Activated gamma-delta T cell treated with Interleukin-2 at 50 U/mL for 16 hours (primary cell): ENCODE measurements around the gene PURA.

Experiments used
- DNase-seq: peaks from one replicate; pipeline ENCODE4 v3.0.0-alpha.2; 2020

Gene PURA

GRCh38 chr5:140162781-140163180, 48.9 kb downstream of the PURA start:
- no peak for DNase-seq

DNA sequence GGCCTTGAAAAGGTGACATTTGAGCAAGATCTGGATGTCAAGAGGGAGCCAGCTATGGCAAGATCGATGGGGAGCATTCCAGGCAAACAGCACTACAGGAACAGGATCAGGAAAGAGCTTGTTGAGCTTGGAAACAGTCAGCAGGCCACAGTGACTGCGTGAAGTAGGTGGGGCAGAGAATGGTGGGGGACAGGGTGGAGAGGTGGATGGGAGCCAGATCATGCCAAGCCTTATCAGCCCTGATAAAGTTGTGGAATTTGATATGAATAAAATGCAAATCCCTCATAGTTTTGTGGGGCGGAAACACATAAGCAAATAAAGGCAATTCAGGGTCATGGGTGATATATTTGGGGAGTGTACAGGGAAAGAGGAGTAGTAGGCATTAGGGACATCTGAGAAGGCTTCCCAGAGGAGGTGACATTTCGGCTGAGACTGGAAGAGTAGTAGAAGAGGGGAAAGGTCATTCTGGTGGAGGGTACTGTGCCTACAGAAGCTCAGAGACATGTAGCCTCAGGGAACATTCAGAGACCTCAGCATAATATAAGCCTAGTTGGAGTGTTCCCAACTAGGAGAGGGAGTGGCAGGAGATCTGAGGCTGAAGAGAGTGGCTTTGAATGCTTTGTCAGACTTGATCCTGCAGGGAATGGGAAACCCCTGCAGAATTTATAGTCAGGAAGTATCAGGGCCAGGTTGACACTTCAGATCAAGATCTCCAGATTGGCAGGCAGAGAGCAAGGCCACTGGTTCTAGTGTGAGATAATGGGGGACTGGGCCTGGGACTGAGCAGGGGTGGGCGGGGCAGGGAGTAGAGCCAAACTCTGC, 51.4 kb downstream of the PURA start:
- no peak for DNase-seq

- DNase-seq = no peak
Measured at GRCh38 chr5:140165923-140166270, 52.0 kb downstream of the PURA start.

GRCh38 chr5:140166911-140167310, 53.0 kb downstream of the PURA start:
- DNase-seq = no peak

- no peak for DNase-seq
Measured at GRCh38 chr5:140168371-140168770, 54.5 kb downstream of the PURA start.

DNA sequence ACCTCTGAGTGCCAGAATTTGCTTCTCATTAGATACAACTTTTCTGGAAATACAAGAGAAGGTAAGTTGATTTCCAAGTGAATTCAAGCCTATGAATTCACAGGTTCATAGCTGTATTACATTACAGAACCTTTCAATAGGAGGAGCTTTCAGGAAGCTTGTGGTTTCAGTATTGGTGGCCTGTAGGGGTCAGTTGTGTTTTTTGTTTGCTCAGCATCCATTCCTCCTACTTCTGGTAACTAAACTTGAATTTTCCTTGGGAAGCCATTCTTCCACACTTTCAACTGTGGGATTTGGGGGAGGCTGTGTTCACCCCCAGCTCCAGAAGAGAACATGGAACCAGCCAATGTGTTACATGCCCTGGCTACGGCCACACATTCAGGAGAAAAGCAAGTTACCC, 55.5 kb downstream of the PURA start:
- no peak for DNase-seq

DNA sequence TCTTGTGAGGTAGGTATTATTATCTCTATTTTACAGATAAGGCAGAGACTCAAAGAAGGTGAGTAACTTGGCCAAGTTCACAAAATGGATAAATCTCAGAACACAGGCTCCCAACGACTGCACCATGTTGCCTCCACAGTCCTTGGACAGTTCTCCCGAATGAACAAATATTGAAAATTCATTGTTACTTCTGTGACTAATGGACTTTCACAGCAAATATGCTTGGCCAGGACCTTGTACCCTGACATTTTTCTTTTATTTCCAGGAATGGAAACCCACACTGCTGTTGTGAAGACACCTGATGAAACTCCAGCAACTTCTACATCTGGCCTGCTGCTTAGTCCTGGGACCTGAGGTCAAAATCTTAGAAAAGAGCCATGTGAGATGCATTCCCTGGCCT, 58.6 kb downstream of the PURA start:
- DNase-seq = no peak

DNA sequence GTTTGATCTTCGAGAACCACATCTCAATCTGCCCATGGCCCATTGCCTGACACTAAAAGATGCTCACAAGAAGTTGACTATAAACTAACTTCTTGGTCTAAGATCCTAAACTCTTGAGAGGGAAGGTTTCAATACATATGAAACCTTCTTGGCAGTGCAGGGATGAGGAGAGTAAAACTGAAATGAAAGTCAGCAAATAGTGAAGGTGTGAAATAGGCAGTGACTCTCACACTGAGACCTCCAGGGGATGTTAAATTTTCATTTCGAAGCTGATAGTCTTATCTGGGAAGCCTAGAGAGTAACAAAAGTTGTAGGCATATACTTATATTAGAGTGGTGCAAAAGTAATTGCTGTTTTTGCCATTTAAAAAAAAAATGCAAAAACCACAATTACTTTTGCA, 60.1 kb downstream of the PURA start:
- DNase-seq = no peak

- peak; percentile 90 for DNase-seq
Measured at GRCh38 chr5:140174465-140175366, 60.8 kb downstream of the PURA start, which contains the start of gene CYSTM1. Gene CYSTM1 (plus strand): TSS chr5:140175188. CDS start chr5:140194466, 19,278 bp downstream.
